ENCODE results near the gene ARHGEF12.

Gene ARHGEF12

GRCh38 chr11:120338107-120338933, 2.1 kb downstream of the ARHGEF12 start:
- no peak for DNase-seq (ENCODE audit: low read depth in 2 of 3, low spot score in 1 of 3)

DNA sequence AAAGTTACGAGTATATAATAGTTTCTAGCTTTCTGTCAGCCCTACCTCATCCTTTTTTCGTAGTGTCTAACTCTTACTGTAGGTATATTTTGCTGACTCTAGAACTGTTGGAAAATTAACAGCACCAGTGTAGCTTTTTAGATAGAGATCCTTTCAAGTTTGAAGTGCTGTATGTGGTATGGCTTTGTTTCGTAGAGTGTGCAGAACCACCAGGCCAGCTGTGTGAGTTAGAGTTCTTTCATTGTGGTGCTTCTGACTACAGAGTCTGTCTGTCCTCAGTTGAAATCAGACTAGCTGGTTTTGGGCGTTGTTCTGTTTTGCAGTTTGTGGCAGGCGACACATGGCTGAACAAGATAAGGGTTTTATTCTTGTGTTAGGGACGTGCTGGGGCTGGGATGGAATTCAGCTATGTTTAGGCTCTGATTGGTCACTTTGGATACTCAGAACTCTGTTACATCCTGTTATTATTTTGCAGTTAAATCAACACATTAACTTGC, 3.2 kb downstream of the ARHGEF12 start:
- no peak for DNase-seq (ENCODE audit: low read depth in 2 of 3, low spot score in 1 of 3)

DNA sequence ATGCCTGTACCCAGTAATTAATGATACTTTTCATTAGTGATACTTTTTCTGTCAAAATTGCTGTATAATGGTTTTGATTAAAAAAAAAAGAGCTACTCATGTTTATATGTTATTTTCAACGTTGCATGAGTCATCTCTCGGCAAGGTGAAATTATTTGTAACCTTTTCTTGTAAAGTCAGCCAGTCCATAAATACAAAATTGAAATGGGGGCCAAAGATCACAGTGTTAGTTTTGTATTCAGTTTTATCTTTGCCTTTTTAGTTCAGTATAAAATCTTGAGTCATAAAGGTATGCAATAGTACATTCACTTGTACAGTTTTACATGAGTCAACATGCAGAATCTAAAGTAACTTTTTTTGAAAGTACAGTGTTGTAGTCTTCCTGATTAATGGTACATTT, 4.3 kb downstream of the ARHGEF12 start:
- DNase-seq (ENCODE audit: low read depth in 2 of 3, low spot score in 1 of 3), result no peak

DNA sequence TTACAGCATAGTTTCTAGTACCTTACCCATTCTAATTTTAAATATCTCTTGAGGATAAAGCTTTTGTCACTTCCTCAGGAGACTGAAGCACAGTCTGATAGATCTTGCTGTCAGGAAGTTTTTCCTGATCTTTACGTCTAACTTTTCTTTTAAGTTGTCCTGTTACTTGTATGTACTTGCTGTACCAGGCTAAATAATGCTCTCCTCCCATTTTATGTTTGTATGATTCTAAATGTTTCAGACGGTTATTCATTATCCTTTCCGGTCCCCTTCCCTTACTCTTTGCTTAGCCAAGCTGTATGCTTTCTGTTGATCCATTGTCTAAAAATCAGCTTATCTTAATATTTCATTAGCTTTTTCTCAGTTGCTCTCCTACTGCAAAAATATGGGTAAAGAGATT, 6.0 kb downstream of the ARHGEF12 start:
- DNase-seq (ENCODE audit: low read depth in 2 of 3, low spot score in 1 of 3), result no peak

DNA sequence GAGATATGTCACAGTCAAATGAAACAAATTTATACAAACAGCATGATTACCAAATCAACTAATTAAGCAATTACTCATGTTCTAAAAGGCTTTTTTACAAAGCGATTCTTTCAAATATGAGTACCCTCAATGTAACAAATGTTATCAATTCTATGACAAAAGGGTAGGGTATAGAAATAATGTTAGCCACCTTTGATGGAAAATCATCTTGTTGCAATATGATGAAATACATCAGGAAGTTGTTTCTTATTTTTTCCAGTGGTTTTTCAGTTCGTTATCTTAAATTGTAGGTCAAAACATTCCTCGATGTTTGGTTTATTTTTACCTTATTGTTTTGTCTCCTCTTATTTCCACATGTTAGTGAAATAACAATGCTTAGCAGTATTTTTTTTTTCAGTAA, 6.5 kb downstream of the ARHGEF12 start:
- DNase-seq (ENCODE audit: low read depth in 2 of 3, low spot score in 1 of 3), result no peak

GRCh38 chr11:120343429-120343828, 7.2 kb downstream of the ARHGEF12 start:
- DNase-seq (ENCODE audit: low read depth in 2 of 3, low spot score in 1 of 3), result no peak

- no peak for DNase-seq (ENCODE audit: low read depth in 2 of 3, low spot score in 1 of 3)
Observed at GRCh38 chr11:120344302-120345004, 8.2 kb downstream of the ARHGEF12 start.

GRCh38 chr11:120346233-120346632, 10.0 kb downstream of the ARHGEF12 start:
- no peak for DNase-seq (ENCODE audit: low read depth in 2 of 3, low spot score in 1 of 3)

GRCh38 chr11:120350637-120351036, 14.4 kb downstream of the ARHGEF12 start:
- no peak for DNase-seq (ENCODE audit: low read depth in 2 of 3, low spot score in 1 of 3)

DNA sequence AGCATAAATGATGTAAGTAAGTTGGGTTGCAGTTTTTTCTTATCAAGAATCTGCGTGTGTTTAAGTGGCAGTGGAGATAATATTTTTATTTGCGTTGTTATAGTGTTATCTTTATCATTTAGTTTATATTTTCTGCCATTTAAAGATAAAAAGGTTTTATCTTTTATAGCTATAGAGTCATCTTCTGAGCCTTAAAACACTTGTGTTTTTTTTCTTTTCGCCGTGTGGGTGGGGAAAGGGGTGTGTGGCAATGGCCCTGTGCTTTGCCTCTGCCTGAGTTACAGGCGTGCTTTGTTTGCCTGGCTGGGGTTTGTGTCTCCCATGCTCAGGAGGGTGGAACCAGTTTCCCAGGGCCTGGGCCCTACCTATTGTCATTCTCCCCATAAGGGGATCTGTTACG, 16.2 kb downstream of the ARHGEF12 start:
- no peak for DNase-seq (ENCODE audit: low read depth in 2 of 3, low spot score in 1 of 3)

- DNase-seq (ENCODE audit: low read depth in 2 of 3, low spot score in 1 of 3), result no peak
Observed at GRCh38 chr11:120354068-120354467, 17.9 kb downstream of the ARHGEF12 start.

DNA sequence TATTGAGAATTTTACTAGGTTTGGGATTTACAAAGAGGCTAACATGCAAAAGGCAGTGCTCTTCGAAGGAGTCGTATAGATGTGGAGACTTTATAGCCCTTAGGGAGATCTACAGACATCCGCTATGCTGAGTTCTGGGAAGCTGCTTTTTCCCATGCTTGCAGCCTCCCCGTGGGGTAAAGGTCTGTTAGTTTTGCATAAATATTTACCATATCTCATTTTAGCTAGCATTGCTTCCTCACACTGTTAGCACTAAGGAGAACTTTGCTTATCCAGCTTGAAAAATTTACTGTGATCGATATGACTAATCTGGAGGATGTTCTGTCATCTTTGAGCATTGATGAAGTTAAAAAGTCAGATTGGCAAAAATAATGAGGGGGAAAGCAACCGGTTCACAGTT, 18.6 kb downstream of the ARHGEF12 start:
- DNase-seq (ENCODE audit: low read depth in 2 of 3, low spot score in 1 of 3), result no peak

DNA sequence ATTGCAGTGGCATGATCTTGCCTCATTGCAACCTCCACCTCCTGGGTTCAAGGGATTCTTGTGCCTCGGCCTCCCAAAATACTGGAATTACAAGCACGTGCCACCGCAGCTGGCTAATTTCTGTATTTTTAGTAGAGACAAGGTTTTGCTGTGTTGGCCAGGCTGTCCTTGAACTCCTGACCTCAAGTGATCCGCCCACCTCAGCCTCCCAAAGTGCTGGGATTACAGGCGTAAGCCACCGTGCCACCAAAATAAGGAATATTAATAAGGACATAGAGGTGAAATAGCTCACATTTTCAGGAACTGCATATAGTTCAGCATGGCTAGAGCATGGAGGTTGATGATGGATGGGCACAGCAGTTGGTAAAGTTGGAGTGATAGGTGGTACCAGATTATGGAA, 21.4 kb downstream of the ARHGEF12 start:
- DNase-seq (ENCODE audit: low read depth in 2 of 3, low spot score in 1 of 3), result no peak

- DNase-seq (ENCODE audit: low read depth in 2 of 3, low spot score in 1 of 3), result no peak
Observed at GRCh38 chr11:120358729-120359128, 22.5 kb downstream of the ARHGEF12 start.

- DNase-seq (ENCODE audit: low read depth in 2 of 3, low spot score in 1 of 3), result no peak
Observed at GRCh38 chr11:120363436-120363835, 27.2 kb downstream of the ARHGEF12 start.

- no peak for DNase-seq (ENCODE audit: low read depth in 2 of 3, low spot score in 1 of 3)
Observed at GRCh38 chr11:120365512-120365911, 29.3 kb downstream of the ARHGEF12 start.

DNA sequence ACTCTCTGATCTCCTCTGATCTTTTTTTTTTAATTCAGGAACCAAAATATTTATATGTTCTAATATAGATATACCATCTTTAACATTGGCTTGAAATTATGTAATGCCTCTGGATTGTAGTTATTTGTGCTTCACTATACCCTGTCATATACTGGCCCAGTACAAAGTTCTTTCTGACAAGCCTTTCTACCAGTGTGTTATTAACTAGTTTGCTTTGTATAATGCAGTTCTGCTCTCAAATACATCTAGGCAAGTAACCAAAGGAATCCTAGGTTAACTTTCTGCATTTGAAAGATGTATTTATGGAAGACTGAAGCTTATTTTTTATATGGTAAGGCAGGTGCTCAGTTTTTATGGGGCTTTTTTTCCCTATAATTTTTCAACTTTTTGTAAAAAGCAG, 36.1 kb downstream of the ARHGEF12 start:
- DNase-seq (ENCODE audit: low read depth in 2 of 3, low spot score in 1 of 3), result no peak

DNA sequence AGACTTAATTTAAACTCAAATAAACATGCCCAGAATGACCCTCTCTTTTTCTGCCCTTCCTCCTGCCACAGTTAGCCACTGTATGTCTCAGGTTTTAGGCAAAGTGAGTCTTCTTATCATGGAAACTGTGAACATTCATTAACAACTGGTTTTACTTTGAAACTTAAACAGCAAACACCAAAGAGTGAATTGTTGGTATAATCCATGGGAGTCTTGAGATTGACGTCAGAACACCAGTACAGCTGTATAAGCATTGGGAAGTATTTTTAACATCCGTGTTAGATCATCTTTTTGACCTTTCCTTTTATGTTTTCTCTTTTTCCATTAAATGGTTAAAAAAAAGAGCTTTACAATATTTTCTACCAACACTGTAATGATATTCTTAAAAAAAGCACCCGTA, 38.9 kb downstream of the ARHGEF12 start:
- DNase-seq (ENCODE audit: low read depth in 2 of 3, low spot score in 1 of 3), result no peak

- no peak for DNase-seq (ENCODE audit: low read depth in 2 of 3, low spot score in 1 of 3)
Observed at GRCh38 chr11:120376547-120377182, 40.5 kb downstream of the ARHGEF12 start.

DNA sequence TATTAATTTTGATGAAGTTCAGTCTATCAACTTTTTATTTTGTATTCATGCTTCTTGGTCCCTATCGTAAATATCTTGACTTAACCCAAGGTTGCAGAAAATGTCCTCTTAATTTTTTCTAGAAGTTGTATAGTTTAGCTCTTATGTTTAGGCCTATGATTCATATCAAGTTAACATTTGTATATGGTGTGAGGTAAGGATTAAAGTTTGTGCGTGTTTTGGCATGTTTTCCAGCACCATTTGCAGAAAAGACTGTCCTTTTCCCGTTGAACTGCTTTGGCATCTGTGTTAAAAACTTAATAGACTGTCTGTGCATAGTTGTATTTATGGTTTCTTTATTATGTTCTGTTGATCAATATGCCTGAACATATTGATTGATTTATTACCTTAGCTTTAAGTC, 42.3 kb downstream of the ARHGEF12 start:
- no peak for DNase-seq (ENCODE audit: low read depth in 2 of 3, low spot score in 1 of 3)

- no peak for DNase-seq (ENCODE audit: low read depth in 2 of 3, low spot score in 1 of 3)
Observed at GRCh38 chr11:120381401-120381800, 45.2 kb downstream of the ARHGEF12 start.

Measured in stimulated activated CD4-positive, alpha-beta T cell treated with anti-CD3 and anti-CD28 coated beads, Interleukin-12 subunit alpha, Interleukin-12 subunit beta, amount 100 ng/mL, for 48 hours (primary cell).